ENCODE results near the gene ZNF732. TPM values are rescaled to one million over a fixed set of nuclear protein-coding genes. Genes with fewer than 3 reads are reported as not detected.
"Not testable (repeated sequence)": the region's sequence is repeated elsewhere in the genome, so short reads cannot be mapped to it uniquely, and the experiment has no call there.

ZNF732 gene
- total and polyA plus RNA-seq, 2 donors (not counting 1 experiment from before 2014, with no cell fraction given) = 0.33 TPM; not detected in 1

DNA sequence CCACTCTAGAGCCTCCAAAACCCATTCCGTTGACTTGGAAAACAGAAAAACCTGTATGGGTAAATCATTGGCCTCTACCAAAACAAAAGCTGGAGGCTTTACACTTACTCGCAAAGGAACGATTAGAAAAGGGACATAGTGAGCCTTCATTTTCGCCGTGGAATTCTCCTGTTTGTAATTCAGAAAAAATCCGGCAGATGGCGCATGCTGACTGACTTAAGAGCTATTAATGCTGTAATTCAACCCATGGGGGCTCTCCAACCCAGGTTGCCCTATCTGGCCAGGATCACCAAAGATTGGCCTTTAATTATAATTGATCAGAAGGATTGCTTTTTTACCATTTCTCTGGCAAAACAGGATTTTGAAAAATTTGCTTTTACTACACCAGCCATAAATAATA is 60.8 kb downstream of the ZNF732 start:
- peak; percentile 2 to 14 for DNase-seq (ENCODE audit: low read depth in 2 of 2)

DNA sequence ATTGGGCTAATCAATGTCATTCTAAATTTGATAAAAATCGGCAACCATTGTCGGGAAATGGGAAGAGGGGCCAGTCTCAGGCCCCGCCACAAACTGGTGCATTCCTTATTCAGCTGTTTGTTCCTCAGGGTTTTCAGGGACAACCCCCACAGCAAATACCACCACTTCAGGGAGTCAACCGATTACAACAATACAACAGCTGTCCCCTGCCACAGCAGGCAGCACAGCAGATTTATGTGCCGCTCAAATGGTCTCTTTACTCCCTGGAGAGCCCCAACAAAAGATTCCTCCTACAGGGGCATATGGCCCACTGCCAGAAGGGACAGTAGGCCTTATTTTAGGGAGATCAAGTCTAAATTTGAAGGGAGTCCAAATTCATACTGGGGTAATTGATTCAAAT is 61.8 kb downstream of the ZNF732 start:
- no peak overlapping the region for H3K27ac ChIP-seq (ENCODE audit: insufficient read depth, low read length)
- H3K4me1 ChIP-seq (ENCODE audit: control insufficient read depth, extremely low read depth, insufficient read depth, low read length) = no peaks in the 10 kb centered on the region
- TF ChIP-seq, protein P1, sequence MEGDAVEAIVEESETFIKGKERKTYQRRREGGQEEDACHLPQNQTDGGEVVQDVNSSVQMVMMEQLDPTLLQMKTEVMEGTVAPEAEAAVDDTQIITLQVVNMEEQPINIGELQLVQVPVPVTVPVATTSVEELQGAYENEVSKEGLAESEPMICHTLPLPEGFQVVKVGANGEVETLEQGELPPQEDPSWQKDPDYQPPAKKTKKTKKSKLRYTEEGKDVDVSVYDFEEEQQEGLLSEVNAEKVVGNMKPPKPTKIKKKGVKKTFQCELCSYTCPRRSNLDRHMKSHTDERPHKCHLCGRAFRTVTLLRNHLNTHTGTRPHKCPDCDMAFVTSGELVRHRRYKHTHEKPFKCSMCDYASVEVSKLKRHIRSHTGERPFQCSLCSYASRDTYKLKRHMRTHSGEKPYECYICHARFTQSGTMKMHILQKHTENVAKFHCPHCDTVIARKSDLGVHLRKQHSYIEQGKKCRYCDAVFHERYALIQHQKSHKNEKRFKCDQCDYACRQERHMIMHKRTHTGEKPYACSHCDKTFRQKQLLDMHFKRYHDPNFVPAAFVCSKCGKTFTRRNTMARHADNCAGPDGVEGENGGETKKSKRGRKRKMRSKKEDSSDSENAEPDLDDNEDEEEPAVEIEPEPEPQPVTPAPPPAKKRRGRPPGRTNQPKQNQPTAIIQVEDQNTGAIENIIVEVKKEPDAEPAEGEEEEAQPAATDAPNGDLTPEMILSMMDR (conservative IDR thresholded peaks at IDR 0.05 in 1 of 2, IDR thresholded peaks at IDR 0.05 in 1 of 2; ENCODE audit: low read depth in 1 of 2, low read length in 2 of 2) = no peak
- no peak for TF ChIP-seq EZH2 (IDR thresholded peaks at IDR 0.05; ENCODE audit: low read length, missing control alignments)
- no peaks in the 10 kb centered on the region for H3K9me3 ChIP-seq (ENCODE audit: control insufficient read depth, insufficient read depth, low read depth, low read length)
- no peak overlapping the region for H3K4me2 ChIP-seq (ENCODE audit: extremely low read depth, insufficient read depth, low read length)
- no peak overlapping the region for H3K9ac ChIP-seq (ENCODE audit: insufficient read depth, low read length)
- no peaks in the 10 kb centered on the region for H3K36me3 ChIP-seq (ENCODE audit: control insufficient read depth, insufficient read depth, low read length)
- H2AFZ ChIP-seq (ENCODE audit: low read length) = no peak overlapping the region
- no peaks in the 10 kb centered on the region for H3K27me3 ChIP-seq (ENCODE audit: control insufficient read depth, insufficient read depth, low read length)
- no peaks in the 10 kb centered on the region for H4K20me1 ChIP-seq (ENCODE audit: control insufficient read depth, extremely low read depth, insufficient read depth, low read length)
- H3K4me3 ChIP-seq (replicated peaks in 1 of 4; ENCODE audit: control extremely low read depth in 1 of 4, insufficient read depth in 1 of 4, low read depth in 3 of 4, low read length in 4 of 4) = no peak overlapping the region
- no peaks in the 10 kb centered on the region for H3K79me2 ChIP-seq (ENCODE audit: control insufficient read depth, insufficient read depth, low read length)
- DNase-seq (ENCODE audit: low read depth in 2 of 2) = no peak

More for the DNA sequence above, 60.8 kb downstream of the ZNF732 start:
- H3K27me3 ChIP-seq (ENCODE audit: control insufficient read depth, insufficient read depth, low read length) = no peaks in the 10 kb centered on the region
- H4K20me1 ChIP-seq (ENCODE audit: control insufficient read depth, extremely low read depth, insufficient read depth, low read length) = no peaks in the 10 kb centered on the region
- no peaks in the 10 kb centered on the region for H3K36me3 ChIP-seq (ENCODE audit: control insufficient read depth, insufficient read depth, low read length)
- H3K4me3 ChIP-seq (replicated peaks in 1 of 4; ENCODE audit: control extremely low read depth in 1 of 4, insufficient read depth in 1 of 4, low read depth in 3 of 4, low read length in 4 of 4) = no peak overlapping the region
- no peak overlapping the region for H3K9ac ChIP-seq (ENCODE audit: insufficient read depth, low read length)
- H3K4me2 ChIP-seq (ENCODE audit: extremely low read depth, insufficient read depth, low read length) = no peak overlapping the region
- H3K4me1 ChIP-seq (ENCODE audit: control insufficient read depth, extremely low read depth, insufficient read depth, low read length) = no peaks in the 10 kb centered on the region
- TF ChIP-seq, protein P1 (conservative IDR thresholded peaks at IDR 0.05 in 1 of 2, IDR thresholded peaks at IDR 0.05 in 1 of 2; ENCODE audit: low read depth in 1 of 2, low read length in 2 of 2) = peak in 1 of 2 donors; percentile 11
- no peak for TF ChIP-seq EZH2 (IDR thresholded peaks at IDR 0.05; ENCODE audit: low read length, missing control alignments)
- no peaks in the 10 kb centered on the region for H3K79me2 ChIP-seq (ENCODE audit: control insufficient read depth, insufficient read depth, low read length)
- no peak overlapping the region for H2AFZ ChIP-seq (ENCODE audit: low read length)
- no peaks in the 10 kb centered on the region for H3K9me3 ChIP-seq (ENCODE audit: control insufficient read depth, insufficient read depth, low read depth, low read length)
- no peak overlapping the region for H3K27ac ChIP-seq (ENCODE audit: insufficient read depth, low read length)

DNA sequence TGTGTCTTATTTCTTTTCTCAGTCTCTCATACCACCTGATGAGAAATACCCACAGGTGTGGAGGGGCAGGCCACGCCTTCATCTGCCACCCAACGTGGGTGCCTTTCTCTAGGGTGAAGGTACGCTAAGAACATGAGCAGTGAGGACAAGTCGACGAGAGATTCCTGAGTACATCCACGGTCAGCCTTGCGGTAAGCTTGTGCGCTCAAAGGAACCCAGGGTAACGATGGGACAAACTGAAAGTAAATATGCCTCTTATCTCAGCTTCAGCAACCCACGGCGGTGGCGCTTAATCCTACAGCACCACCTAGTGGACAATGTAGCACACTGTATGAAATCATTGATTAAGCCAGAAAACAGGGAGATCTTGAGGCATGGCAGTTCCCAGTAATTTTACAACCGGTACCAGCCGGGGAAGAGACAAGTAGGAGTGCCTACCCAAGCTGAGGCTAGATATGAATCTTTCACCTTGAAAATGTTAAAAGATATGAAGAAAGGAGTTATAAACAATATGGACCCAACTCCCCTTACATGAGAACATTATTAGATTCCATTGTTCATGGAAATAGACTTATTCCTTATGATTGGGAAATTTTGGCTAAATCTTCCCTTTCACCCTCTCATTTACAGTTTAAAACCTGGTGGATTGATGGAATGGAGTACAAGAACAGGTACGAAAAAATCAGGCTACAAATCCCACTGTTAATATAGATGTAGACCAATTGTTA is 63.0 kb downstream of the ZNF732 start:
- H4K20me1 ChIP-seq (ENCODE audit: control insufficient read depth, extremely low read depth, insufficient read depth, low read length) = no peaks in the 10 kb centered on the region
- no peak overlapping the region for H3K9ac ChIP-seq (ENCODE audit: insufficient read depth, low read length)
- peak overlapping the region; percentile 64 for H3K4me2 ChIP-seq (ENCODE audit: extremely low read depth, insufficient read depth, low read length)
- no peak overlapping the region for H3K27ac ChIP-seq (ENCODE audit: insufficient read depth, low read length)
- H3K36me3 ChIP-seq (ENCODE audit: control insufficient read depth, insufficient read depth, low read length) = no peaks in the 10 kb centered on the region
- H3K9me3 ChIP-seq (ENCODE audit: control insufficient read depth, insufficient read depth, low read depth, low read length) = no peaks in the 10 kb centered on the region
- TF ChIP-seq, protein P1 (conservative IDR thresholded peaks at IDR 0.05 in 1 of 2, IDR thresholded peaks at IDR 0.05 in 1 of 2; ENCODE audit: low read depth in 1 of 2, low read length in 2 of 2) = peak; percentile 36 to 52
- TF ChIP-seq EZH2 (IDR thresholded peaks at IDR 0.05; ENCODE audit: low read length, missing control alignments) = no peak
- H3K4me1 ChIP-seq (ENCODE audit: control insufficient read depth, extremely low read depth, insufficient read depth, low read length) = no peaks in the 10 kb centered on the region
- DNase-seq (ENCODE audit: low read depth in 2 of 2) = peak; percentile 47 to 53
- H3K4me3 ChIP-seq (replicated peaks in 1 of 4; ENCODE audit: control extremely low read depth in 1 of 4, insufficient read depth in 1 of 4, low read depth in 3 of 4, low read length in 4 of 4) = peak overlapping the region in 3 of 4 experiments; percentile 21 to 47 (median 28)
- H3K27me3 ChIP-seq (ENCODE audit: control insufficient read depth, insufficient read depth, low read length) = no peaks in the 10 kb centered on the region
- no peaks in the 10 kb centered on the region for H3K79me2 ChIP-seq (ENCODE audit: control insufficient read depth, insufficient read depth, low read length)
- H2AFZ ChIP-seq (ENCODE audit: low read length) = peak overlapping the region; percentile 86

DNA sequence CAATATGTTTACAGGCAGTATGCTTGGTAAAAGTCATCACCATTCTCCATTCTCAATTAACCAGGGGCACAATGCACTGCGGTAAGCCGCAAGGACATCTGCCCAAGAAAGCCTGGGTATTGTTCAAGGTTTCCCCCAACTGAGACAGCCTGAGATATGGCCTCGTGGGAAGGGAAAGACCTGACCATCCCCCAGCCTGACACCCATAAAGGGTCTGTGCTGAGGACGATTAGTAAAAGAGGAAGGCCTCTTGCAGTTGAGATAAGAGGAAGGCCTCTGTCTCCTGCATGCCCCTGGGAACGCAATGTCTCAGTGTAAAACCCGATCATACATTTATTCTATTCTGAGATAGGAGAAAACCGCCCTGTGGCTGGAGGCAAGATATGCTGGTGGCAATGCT is 63.9 kb downstream of the ZNF732 start:
- not testable (repeated sequence) for H3K36me3 ChIP-seq (ENCODE audit: control insufficient read depth, insufficient read depth, low read length); H4K20me1 ChIP-seq (ENCODE audit: control insufficient read depth, extremely low read depth, insufficient read depth, low read length); H3K79me2 ChIP-seq (ENCODE audit: control insufficient read depth, insufficient read depth, low read length); H3K9me3 ChIP-seq (ENCODE audit: control insufficient read depth, insufficient read depth, low read depth, low read length); H3K4me3 ChIP-seq (replicated peaks in 1 of 4; ENCODE audit: control extremely low read depth in 1 of 4, insufficient read depth in 1 of 4, low read depth in 3 of 4, low read length in 4 of 4); H3K27ac ChIP-seq (ENCODE audit: insufficient read depth, low read length); H3K27me3 ChIP-seq (ENCODE audit: control insufficient read depth, insufficient read depth, low read length); DNase-seq (ENCODE audit: low read depth in 2 of 2); H3K4me1 ChIP-seq (ENCODE audit: control insufficient read depth, extremely low read depth, insufficient read depth, low read length); H2AFZ ChIP-seq (ENCODE audit: low read length); H3K9ac ChIP-seq (ENCODE audit: insufficient read depth, low read length); H3K4me2 ChIP-seq (ENCODE audit: extremely low read depth, insufficient read depth, low read length)

All from fibroblast of lung (primary cell).